Amniotic stem cell (primary cell): ENCODE measurements around the gene INCENP.

Source experiments
- DNase-seq: peaks from one replicate; lab custom pipeline; 2025; lab: John Stamatoyannopoulos, UW

The INCENP gene

DNA sequence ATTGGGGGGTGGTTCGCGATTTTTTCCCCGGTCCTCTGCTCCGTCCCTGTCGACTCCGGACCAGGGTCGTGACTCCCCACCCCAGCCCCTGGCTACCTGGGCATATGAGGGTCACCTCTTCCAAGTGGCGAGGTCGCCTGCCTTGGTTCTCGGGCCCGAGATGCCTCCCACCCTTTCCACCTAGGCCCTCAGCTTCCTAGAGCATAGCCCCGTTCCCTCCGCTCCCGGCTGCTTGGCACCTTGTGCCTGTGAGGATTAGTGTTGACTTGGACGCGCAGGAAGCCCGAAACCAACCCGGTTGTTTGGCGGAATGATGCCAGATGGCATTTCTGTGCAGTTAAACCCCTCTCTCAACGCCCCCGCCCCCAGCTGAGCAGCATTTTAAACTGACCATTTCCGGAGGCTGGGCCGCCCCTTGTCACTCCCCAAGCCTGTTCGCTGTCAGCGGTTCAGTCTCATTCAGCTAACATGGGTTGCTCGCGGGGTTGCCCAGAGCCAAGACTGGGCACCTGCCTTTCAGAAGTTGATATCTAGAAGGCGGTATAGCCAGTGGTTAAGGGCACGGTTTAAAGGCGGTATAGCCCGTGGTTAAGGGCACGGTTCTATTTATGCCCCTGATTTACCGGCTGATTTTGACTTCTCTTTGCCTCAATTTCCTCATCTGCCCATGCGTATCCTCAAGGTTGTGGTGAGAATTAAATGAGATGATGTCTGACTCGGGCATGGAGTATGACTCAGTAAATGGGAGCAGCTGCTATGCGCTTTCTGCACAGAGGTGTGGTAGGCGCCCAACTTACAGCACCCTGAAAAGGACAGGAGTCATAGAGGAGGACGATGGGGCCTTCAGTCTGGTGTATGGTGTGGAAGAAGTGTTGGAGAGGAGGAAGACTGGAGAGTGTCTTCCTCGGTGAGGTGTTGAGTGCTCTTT, 639 bp downstream of the INCENP start:
- DNase-seq: no peak

DNA sequence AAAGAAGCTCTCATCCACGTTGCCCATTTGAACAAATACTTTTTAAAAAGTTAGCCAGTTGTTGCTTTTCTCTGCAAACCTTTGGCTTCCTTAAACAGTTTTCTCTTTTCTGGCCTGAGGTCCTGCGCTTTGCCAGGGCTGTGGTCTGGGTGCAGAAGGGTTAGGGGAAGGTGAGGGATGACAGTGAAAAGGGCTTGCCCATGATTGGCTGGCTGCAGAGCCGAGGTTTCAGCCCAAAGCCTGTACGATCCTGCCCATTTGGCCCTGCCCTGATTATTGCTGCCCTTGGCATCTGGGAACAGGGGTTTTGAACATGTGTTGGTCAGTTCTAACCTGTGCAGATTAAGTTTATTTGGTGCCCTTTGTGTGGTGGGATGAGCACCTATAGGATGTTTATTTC, 1.5 kb downstream of the INCENP start:
- no peak for DNase-seq

DNA sequence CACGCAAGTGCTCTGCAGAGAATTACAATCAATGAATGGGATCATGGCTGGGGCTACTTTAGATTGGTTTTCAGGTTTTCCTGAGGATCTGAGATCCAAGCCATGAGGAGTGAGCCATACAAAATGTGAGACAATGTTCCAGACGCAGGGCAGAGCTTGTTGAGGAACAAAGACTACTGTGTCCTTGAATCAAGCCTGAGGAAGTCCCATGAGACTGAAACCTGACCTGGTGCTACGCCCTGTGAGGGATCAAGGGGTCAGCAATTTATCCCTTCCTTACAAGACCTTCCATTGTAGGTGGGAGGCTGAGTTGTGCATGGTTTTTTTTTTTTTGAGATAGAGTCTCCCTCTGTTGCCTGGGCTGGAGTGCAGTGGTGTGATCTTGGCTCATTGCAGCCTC, 2.1 kb downstream of the INCENP start:
- DNase-seq: no peak

DNA sequence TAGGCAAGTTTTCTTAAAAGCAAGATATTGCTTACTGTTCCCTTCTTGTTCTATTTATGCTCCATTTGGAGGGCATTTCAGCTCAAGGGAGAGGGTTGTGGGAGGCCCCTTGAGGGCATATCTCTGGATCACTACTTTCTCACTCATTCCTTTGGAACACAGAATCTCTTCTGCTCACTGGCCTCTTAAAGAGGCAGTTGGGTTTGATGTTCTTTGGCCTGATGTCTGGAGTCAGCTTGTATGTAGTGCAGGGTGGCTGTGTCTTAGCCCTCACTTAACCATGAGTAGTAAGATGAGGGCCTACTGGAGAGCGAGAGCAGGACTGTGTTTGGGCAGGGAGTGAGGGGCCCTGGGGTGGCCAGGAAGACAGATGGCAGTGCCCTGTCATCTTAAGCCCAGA, 3.6 kb downstream of the INCENP start:
- DNase-seq: no peak

DNA sequence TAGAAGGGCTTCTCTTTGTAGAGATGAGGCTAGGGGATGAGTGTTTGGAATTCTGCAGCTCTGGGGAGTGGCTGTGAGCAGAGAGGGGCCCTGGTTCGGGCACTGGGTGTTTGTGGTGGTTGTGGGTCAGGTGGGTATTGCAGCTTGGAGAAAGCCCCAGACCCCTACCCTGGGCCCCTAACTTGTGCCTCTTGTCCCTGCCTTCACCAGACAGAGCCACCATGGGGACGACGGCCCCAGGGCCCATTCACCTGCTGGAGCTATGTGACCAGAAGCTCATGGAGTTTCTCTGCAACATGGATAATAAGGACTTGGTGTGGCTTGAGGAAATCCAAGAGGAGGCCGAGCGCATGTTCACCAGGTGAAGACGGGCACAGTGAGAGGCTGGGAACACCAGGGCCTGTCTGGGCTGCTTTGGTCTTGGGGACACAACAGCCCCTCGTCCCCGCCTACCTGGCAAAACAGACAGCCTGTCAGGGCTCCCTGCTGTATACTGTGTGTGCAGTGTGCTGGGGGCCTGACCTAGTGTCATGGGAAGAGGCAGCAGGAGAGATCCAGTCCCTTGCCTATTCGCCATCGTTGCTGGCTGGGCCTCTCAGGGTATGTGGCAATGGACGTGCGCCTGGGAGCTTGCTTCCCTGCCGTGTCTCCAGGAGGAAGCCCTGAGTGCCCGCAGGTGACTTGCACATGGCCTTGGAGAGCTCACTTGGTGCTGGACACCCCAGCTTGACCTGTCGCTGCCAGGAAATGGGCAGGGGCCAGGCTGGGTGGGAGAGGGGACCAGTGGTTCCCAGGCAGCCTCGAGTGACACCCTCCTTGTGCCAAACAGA, 4.3 kb downstream of the INCENP start:
- no peak for DNase-seq

DNA sequence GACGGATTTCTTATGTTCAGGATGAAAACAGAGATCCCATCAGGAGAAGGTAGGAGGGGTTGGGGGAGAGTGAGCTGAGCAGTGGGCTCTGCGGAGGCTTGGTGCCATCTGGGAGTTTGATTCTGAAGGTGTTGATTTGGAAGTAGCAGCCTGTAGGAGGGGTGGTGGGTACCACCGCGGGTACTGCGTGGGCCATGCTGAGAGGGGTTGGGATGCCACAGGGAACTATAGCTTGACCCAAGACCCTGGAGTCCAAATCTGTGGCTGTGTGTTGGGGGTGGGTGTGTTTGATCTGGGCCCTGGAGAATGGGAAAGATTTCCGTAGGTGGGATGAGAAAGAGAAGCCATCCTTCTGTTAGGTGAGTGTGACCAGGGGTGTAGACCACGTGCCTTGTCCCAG, 5.0 kb downstream of the INCENP start:
- DNase-seq: no peak

DNA sequence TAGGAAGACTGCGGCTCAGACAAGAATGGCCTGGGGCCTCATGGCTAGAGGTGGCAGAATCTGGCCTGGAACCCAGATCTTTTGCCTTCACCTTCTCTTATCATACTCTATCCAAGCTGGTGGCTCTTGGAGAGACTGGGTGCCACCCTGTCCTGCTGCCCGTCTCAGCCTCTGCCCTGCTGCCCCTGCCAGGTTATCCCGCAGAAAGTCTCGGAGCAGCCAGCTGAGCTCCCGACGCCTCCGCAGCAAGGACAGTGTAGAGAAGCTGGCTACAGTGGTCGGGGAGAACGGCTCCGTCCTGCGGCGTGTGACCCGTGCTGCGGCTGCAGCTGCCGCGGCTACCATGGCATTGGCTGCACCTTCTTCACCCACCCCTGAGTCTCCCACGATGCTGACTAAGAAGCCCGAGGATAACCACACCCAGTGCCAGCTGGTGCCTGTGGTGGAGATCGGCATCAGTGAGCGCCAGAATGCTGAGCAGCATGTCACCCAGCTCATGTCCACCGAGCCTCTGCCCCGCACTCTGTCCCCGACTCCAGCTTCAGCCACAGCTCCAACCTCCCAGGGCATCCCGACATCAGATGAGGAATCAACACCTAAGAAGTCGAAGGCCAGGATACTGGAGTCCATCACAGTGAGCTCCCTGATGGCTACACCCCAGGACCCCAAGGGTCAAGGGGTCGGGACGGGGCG, 5.9 kb downstream of the INCENP start:
- no peak for DNase-seq

DNA sequence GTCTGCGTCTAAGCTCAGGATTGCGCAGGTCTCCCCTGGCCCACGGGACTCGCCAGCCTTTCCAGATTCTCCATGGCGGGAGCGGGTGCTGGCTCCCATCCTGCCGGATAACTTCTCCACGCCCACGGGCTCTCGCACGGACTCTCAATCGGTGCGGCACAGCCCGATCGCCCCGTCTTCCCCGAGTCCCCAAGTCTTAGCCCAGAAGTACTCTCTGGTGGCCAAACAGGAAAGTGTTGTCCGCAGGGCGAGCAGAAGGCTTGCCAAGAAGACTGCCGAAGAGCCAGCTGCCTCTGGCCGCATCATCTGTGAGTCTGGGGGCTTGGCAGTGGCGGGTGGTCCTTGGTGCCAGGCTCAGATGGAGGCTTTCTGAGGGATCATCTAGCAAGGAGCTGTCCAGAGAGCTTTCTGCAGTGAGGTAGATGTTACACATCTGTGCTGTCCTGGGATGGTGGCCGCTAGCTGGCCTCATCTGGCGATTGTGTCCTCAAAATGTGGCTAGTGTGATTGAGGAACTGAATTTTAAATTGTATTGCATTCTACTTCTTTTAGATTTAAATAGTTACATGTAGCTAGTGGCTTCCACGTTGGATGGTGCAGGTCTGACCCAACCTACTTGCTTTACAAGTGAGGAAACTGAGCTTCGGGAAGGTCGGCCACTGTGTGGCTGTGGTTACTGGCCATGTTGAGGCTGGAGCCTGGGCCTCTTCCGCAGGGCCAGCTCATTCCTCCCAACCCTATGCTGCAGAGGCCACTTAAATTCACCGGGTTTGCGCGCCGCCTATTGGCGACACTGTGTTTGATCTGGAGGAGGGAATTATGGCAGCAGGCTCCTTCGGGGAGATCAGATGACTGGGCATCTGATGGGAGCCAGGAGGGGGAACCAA, 6.7 kb downstream of the INCENP start:
- no peak for DNase-seq

DNA sequence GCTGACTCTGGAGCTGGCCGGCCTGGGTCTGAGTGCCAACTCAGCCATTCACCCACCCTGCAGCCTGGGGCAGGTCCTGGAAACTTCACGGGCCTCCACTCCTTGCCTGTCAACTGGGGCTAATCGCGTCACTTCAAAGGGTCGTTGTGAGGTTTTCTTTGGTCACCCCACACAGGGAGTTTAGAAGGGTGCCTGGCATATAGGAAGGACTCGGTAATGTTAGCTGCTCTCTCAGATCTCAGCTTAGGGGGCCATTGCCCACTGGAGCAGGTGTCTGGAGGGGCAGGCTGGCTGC, 7.3 kb downstream of the INCENP start:
- DNase-seq: no peak

DNA sequence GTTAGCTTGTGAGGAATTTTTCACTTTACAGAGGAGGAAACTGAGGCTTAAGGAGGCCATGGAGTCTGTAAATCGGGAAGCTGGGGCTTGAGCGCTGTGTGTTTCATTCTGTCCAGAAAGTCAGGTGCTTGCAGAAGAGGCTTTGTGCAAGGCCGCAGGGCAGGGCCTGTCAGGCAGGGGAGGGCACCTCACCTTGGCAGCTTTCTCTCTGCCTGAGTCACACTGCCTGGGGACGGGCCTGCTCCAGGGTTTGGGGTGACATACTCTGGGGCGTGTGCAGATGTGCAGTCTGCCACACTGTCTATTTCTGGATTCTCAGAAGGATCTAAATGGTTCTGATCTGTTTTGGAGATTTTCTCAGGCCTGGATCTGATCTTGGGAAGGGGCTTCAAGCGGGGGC, 8.4 kb downstream of the INCENP start:
- DNase-seq: no peak

DNA sequence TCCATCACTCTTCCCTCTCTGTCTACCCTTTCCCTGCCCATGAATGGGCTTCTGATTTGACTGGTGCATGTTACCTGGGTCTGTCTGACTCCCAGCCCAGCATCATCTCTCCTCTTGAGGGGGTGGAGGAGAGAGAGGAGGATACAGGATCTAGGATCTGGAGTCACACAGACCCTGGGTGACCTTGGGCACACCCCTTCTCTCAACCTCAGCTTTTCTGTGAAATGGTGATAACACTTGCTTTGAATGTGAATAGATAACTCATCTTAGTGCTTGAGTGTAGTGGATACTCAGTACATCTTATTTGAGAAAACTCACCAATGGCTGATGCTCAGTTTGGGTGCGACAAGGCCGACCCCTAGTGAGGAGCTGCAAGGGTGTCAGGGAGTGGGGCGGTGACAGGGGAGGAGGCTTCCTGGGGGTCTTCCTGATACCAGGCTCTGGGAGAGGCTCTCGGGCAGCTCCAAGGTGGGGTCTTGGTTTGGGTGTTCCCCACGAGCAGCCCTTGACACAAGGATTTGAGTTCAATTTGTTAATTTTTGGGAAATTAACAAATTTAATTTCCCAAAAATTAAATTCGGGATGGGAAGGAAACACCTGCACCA, 9.0 kb downstream of the INCENP start:
- no peak for DNase-seq

DNA sequence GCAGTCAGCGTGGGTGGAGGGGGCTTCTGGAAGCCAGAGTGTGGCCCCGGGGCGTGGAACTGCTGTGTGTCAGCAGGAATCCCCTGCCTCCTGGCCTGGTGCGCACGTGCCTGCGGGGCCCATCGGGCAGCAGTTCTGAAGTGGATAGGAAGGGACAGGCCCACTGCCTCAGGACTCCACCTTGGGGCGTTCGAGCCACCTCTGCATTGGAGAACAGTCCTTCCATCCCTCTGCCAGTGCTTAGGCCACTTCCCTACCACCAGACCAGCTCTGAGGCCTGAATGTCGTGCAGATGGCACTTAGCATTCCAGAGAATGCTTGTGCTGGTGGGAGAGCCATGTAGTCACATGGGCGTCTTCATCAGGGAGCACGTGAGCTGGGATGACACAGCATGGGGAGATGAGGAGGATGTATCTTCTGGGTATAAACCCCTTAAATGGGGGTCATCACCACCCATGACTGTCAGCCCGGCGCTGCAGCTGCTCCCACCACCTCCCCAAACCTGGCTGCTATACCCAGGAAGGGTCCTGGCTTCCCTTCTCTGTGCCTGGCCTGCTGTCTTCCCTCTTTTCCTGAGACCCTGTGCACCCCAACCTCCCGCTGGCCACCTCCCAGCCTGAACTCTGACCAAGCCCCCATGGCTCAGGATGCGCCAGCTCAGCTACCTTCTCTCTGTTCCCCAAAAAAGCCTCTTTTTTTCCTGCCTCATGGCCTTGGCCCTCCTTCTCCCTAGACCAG, 9.7 kb downstream of the INCENP start:
- no peak for DNase-seq

DNA sequence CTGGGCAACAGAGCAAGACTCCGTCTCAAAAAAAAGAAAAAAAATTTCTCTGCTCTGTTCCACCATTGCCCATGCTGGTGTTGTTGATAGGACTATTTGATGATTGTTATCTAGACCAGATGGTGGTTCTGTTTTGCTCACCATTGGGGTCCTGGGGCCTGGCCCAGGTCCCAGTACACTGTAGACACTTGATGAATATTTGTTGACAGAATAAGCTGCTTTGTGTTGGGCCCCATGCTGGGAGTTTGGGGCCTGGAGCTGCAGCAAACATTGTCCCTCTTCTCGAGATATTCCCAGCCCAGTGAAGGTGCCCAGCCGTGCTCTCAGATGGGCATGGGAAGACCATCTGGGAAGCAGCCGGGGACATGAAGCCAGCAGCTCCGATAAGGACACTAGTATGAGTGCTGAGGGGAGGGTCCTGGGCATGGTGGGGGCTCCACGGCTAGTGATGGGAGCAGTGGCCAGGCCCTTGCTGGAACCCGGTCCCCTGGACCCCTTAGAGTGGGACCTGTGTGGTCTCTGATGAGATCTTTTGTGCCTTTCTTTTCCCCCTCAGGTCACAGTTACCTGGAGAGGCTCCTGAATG, 13.6 kb downstream of the INCENP start:
- no peak for DNase-seq

DNA sequence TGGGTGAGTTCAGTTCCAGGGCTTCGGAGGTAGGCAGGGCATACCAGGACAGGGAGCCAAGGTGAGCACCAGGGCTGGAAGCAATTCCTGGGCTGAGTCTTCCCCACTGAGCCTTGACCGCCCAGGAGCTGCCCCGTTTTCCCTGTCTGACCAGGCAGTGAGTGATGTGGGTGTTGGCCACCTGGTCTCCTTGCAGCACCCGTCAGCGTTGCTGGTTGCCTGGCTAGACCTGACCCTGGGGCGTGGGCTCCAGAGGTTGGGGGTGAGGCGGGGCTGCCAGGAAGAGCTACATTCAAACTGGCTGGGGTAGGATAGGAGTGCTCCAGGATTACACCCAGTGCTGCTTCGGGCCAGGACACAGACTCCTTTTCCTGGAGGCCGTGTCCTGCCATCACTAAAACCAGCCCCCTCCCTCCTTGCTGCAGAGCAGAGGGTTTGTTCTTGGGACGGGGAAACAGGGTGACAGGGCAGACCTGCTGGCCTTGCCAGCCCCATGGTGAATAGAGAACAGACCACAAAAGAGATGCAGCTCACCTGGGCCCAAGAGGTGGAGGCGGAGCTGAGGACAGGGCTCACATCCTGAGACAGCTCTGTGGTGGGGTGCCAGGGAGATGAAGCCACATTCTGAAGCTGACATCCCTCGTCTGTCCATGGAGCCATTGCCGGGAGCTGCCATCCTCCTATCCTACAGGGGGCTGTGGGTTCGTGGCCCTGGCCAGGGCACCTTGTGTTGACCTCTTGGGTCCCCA, 14.2 kb downstream of the INCENP start:
- no peak for DNase-seq

DNA sequence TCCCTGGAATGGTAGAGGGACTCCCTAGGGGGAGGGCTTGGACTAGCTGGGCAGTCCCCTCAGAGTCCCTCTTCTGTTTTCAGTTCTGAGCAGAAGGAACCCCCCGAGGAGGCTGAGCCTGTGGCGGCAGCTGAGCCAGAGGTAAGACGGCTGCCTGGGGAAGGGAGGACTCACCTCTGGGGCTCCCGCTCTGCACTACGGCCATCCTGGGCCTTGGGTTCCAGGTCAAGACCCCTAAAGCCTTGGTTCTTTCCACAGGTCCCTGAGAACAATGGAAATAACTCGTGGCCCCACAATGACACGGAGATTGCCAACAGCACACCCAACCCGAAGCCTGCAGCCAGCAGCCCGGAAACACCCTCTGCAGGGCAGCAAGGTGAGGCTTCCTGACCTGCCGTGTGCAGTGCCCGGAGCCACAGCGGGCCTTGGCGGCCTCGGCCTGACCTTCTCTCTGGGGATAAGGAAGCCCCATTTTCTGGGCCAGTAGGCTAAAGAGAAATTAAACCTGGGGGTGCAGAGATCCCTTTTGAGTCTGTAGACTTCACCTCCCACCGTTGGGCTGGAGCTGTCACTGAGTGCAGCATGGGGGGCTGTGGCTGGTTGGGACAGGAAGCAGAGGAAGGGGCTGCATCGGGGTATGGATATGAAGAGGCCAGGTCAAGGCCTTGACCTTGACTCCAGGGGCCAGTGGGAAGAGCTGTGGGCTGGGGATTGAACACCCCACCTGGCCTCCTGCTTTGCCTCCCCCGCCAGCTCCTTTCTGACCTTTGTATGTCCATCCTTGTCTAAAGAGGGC, 15.0 kb downstream of the INCENP start:
- no peak for DNase-seq

DNA sequence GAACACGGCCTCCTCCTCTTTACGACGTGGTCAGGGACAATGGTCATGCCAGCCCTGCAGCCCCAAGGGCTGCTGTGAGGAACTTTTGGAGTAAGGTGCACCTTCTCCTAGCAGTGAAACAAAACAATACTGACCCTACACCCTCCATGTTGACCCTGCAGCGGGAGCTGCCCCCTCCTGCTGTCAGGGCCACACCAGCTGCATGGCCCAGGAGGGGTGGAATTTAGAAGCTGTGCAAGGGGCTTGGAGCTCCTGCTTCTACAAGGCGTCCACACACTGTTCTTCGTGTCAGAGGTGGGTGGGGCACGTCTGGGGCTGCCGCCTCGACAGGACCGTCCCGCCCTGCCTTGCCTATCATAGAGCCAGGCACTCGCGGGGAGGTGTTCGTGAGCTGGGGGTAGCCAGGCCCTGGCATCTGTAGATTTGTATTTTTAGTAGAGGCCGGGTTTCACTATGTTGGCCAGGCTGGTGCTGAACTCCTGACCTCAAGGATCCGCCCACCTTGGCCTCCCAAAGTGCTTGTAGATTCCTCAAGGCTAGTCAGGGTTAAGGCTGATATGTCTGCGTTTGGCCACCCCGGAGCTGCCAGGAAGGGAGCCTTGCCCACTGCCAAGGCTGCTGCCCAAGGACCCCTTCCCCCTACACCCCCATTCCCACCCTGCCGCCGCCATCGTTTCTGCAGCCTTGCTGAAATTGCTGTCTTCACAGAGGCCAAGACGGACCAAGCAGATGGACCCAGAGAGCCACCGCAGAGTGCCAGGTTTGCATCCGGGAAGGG, 15.9 kb downstream of the INCENP start:
- no peak for DNase-seq

DNA sequence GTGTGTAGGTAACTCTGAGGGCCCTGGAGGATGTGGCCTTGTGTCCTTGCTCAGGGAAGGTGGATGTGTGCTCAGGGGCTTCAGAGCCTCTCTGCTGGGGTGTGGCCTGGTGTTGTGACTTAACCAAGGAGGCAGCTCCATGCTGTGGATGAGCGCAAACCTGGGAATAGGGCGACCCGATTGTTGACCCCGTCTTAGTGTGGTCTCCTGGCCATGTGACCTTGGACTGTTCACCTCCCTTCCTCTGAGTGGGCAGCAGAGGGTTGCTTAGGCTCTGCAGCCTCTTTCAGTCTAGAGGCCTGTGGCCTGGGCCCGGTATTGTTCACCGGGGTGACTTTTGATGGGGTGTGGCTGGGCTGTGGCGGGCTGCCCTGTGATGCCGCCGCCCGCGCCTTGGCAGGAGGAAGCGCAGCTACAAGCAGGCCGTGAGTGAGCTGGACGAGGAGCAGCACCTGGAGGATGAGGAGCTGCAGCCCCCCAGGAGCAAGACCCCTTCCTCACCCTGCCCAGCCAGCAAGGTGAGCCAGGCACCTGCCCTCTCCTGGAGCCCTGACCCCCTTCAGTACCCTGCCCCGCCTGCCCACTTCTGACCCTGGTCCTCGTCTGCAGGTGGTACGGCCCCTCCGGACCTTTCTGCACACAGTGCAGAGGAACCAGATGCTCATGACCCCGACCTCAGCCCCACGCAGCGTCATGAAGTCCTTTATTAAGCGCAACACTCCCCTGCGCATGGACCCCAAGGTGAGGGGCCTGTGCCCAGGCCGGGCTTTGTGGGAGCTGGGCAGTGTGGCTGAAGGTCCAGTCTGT, 16.7 kb downstream of the INCENP start:
- DNase-seq: no peak
